M059J (cell line): ENCODE measurements around the gene PYM1. TPM values are rescaled to one million over a fixed set of nuclear protein-coding genes. Genes with fewer than 3 reads are reported as not detected.

Experiments used
- total RNA-seq: library from RNA; depleted of rRNA; stranded (reverse); fragments of >200 nt; shearing (Covaris generic); gene quantifications from 2 replicates; pipeline ENCODE4 v1.2.3, GENCODE V29; 2014; rRNA removed

The PYM1 gene
- total RNA-seq, 1 experiment from 2014 or later = 26.8 TPM

Other genes starting within 250 kb of the PYM1 start
- gene ITGA7, start 220.0 kb downstream of the PYM1 start, total RNA-seq = 4.2 and 7.9 TPM in 2 replicates
- 115 and 120 TPM in 2 replicates for gene BLOC1S1, start 211.8 kb downstream of the PYM1 start, total RNA-seq
- 2.0 and 3.2 TPM in 2 replicates for gene RDH5, start 207.5 kb downstream of the PYM1 start, total RNA-seq
- gene CD63, start 198.9 kb downstream of the PYM1 start, total RNA-seq = 1,074 and 1,218 TPM in 2 replicates
- gene GDF11, start 184.8 kb downstream of the PYM1 start, total RNA-seq = 3.9 and 7.1 TPM in 2 replicates
- gene SARNP, start 110.2 kb downstream of the PYM1 start, total RNA-seq = 144 and 154 TPM in 2 replicates
- gene ORMDL2, start 109.9 kb downstream of the PYM1 start, total RNA-seq = 22.5 and 48.2 TPM in 2 replicates
- 34.5 and 42.3 TPM in 2 replicates for gene DNAJC14, start 98.3 kb downstream of the PYM1 start, total RNA-seq
- 1.5 and 2.9 TPM in 2 replicates for gene MMP19, start 85.0 kb downstream of the PYM1 start, total RNA-seq
- 21.7 and 31.3 TPM in 2 replicates for gene DGKA, start 3.3 kb upstream of the PYM1 start, total RNA-seq
- gene PMEL, start 38.1 kb upstream of the PYM1 start, total RNA-seq = 0.54 and 0.69 TPM in 2 replicates
- 112 and 148 TPM in 2 replicates for gene CDK2, start 38.9 kb upstream of the PYM1 start, total RNA-seq
- gene RAB5B, start 46.2 kb upstream of the PYM1 start, total RNA-seq = 58.1 and 71.3 TPM in 2 replicates
- gene SUOX, start 69.4 kb upstream of the PYM1 start, total RNA-seq = 9.7 and 17.0 TPM in 2 replicates
- gene IKZF4, start 93.1 kb upstream of the PYM1 start, total RNA-seq = 0.57 and 1.2 TPM in 2 replicates
- 1,969 and 2,525 TPM in 2 replicates for gene RPS26, start 114.0 kb upstream of the PYM1 start, total RNA-seq
- 0.37 TPM in 1 of 2 replicates, not detected in the other for gene ERBB3, start 152.3 kb upstream of the PYM1 start, total RNA-seq
- 134 and 184 TPM in 2 replicates for gene PA2G4, start 176.7 kb upstream of the PYM1 start, total RNA-seq
- 2,885 and 2,938 TPM in 2 replicates for gene RPL41, start 188.7 kb upstream of the PYM1 start, total RNA-seq
- 1.4 and 2.1 TPM in 2 replicates for gene ZC3H10, start 190.4 kb upstream of the PYM1 start, total RNA-seq
- 86.5 and 117 TPM in 2 replicates for gene ESYT1, start 200.4 kb upstream of the PYM1 start, total RNA-seq
- gene MYL6B, start 224.7 kb upstream of the PYM1 start, total RNA-seq = 84.5 and 88.7 TPM in 2 replicates
- gene MYL6, start 230.5 kb upstream of the PYM1 start, total RNA-seq = 2,913 and 3,348 TPM in 2 replicates